ENCODE data around the gene LYL1. TPM values are rescaled to one million over a fixed set of nuclear protein-coding genes. Genes with fewer than 3 reads are reported as not detected.

The LYL1 gene
- total and polyA plus RNA-seq, 9 of the 15 experiments (the other 6 are each of a cell fraction or from before 2014, with no cell fraction given): 1.3 to 266 (median 34.0) TPM

DNA sequence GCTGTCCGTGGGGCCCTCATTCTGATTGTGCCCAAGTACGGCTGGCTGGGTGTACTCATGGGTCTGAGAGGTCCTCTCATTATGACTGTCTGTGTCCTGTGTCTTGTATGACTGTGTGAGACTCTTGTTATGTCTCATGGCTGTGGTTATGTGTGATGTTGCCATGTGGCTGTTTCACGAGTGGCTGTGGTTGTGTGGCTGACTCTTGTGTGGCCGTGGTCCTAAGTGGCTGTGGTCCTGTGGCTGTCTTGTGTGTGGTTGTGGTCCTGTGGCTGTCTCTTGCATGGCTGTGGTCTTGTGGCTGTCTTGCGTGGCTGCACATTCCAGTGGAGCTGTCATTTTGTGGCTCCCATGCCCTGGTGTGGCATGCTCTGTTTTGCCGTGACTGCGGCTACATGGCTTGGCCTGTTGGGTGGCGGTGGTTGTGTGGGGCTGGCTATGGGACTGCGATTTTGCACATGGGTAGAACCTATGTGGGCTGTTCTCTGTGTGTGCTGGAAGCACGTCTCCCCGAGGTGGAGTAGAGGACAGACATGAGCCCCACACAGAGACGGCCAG lies 2.5 kb downstream of the LYL1 start (continued):
- TF ChIP-seq, protein P1, sequence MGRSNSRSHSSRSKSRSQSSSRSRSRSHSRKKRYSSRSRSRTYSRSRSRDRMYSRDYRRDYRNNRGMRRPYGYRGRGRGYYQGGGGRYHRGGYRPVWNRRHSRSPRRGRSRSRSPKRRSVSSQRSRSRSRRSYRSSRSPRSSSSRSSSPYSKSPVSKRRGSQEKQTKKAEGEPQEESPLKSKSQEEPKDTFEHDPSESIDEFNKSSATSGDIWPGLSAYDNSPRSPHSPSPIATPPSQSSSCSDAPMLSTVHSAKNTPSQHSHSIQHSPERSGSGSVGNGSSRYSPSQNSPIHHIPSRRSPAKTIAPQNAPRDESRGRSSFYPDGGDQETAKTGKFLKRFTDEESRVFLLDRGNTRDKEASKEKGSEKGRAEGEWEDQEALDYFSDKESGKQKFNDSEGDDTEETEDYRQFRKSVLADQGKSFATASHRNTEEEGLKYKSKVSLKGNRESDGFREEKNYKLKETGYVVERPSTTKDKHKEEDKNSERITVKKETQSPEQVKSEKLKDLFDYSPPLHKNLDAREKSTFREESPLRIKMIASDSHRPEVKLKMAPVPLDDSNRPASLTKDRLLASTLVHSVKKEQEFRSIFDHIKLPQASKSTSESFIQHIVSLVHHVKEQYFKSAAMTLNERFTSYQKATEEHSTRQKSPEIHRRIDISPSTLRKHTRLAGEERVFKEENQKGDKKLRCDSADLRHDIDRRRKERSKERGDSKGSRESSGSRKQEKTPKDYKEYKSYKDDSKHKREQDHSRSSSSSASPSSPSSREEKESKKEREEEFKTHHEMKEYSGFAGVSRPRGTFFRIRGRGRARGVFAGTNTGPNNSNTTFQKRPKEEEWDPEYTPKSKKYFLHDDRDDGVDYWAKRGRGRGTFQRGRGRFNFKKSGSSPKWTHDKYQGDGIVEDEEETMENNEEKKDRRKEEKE (IDR thresholded peaks at IDR 0.05; ENCODE audit: borderline replicate concordance in 1 of 2, control insufficient read depth in 1 of 2, low read depth in 2 of 2, low read length in 1 of 2): peak in 1 of 2 experiments; percentile 93; a peak in 2 of 4 replicates
- TF ChIP-seq CBFA2T2 (conservative IDR thresholded peaks at IDR 0.05) (no peak), ADNP (tag; IDR thresholded peaks at IDR 0.05) (peak; percentile 56), HSF4 (CRISPR knock-in tag; IDR thresholded peaks at IDR 0.05; ENCODE audit: borderline replicate concordance) (no peak), TRIM24 (IDR thresholded peaks at IDR 0.05) (peak in 1 of 2 experiments; percentile 23; a peak in 1 of 4 replicates), NCOA6 (IDR thresholded peaks at IDR 0.05) (no peak), KAT7 (CRISPR knock-in tag; IDR thresholded peaks at IDR 0.05; ENCODE audit: borderline replicate concordance) (0 out of 2 replicates have a peak, but pooled peaks have one; percentile 90), SMARCB1 (IDR thresholded peaks at IDR 0.05; ENCODE audit: insufficient read length, low read depth) (no peak), NCOA4 (IDR thresholded peaks at IDR 0.05; ENCODE audit: partially characterized antibody) (no peak), EWSR1 (IDR thresholded peaks at IDR 0.05; ENCODE audit: borderline replicate concordance, low read depth, partially characterized antibody) (no peak)
- TF ChIP-seq, protein P2, sequence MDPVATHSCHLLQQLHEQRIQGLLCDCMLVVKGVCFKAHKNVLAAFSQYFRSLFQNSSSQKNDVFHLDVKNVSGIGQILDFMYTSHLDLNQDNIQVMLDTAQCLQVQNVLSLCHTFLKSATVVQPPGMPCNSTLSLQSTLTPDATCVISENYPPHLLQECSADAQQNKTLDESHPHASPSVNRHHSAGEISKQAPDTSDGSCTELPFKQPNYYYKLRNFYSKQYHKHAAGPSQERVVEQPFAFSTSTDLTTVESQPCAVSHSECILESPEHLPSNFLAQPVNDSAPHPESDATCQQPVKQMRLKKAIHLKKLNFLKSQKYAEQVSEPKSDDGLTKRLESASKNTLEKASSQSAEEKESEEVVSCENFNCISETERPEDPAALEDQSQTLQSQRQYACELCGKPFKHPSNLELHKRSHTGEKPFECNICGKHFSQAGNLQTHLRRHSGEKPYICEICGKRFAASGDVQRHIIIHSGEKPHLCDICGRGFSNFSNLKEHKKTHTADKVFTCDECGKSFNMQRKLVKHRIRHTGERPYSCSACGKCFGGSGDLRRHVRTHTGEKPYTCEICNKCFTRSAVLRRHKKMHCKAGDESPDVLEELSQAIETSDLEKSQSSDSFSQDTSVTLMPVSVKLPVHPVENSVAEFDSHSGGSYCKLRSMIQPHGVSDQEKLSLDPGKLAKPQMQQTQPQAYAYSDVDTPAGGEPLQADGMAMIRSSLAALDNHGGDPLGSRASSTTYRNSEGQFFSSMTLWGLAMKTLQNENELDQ (CRISPR knock-in tag; IDR thresholded peaks at IDR 0.05; ENCODE audit: borderline replicate concordance): no peak
- TF ChIP-seq, protein P3, sequence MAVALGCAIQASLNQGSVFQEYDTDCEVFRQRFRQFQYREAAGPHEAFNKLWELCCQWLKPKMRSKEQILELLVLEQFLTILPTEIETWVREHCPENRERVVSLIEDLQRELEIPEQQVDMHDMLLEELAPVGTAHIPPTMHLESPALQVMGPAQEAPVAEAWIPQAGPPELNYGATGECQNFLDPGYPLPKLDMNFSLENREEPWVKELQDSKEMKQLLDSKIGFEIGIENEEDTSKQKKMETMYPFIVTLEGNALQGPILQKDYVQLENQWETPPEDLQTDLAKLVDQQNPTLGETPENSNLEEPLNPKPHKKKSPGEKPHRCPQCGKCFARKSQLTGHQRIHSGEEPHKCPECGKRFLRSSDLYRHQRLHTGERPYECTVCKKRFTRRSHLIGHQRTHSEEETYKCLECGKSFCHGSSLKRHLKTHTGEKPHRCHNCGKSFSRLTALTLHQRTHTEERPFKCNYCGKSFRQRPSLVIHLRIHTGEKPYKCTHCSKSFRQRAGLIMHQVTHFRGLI (CRISPR knock-in tag; IDR thresholded peaks at IDR 0.05): no peak
- TF ChIP-seq, protein P4, sequence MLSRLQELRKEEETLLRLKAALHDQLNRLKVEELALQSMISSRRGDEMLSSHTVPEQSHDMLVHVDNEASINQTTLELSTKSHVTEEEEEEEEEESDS (CRISPR knock-in tag; IDR thresholded peaks at IDR 0.05): no peak
- TF ChIP-seq, protein P5, sequence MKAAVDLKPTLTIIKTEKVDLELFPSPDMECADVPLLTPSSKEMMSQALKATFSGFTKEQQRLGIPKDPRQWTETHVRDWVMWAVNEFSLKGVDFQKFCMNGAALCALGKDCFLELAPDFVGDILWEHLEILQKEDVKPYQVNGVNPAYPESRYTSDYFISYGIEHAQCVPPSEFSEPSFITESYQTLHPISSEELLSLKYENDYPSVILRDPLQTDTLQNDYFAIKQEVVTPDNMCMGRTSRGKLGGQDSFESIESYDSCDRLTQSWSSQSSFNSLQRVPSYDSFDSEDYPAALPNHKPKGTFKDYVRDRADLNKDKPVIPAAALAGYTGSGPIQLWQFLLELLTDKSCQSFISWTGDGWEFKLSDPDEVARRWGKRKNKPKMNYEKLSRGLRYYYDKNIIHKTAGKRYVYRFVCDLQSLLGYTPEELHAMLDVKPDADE (conservative IDR thresholded peaks at IDR 0.05; ENCODE audit: control insufficient read depth, low read depth, low read length): 0 out of 2 replicates have a peak, but pooled peaks have one; percentile 17
- TF ChIP-seq, protein P6, sequence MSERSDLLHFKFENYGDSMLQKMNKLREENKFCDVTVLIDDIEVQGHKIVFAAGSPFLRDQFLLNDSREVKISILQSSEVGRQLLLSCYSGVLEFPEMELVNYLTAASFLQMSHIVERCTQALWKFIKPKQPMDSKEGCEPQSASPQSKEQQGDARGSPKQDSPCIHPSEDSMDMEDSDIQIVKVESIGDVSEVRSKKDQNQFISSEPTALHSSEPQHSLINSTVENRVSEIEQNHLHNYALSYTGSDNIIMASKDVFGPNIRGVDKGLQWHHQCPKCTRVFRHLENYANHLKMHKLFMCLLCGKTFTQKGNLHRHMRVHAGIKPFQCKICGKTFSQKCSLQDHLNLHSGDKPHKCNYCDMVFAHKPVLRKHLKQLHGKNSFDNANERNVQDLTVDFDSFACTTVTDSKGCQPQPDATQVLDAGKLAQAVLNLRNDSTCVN (CRISPR knock-in tag; IDR thresholded peaks at IDR 0.05): peak; percentile 54; the same call in 1 of the 2 replicates

Data from K562 (cell line).